ENCODE measurements around the gene ROBO1.
"Not testable (repeated sequence)": the region's sequence is repeated elsewhere in the genome, so short reads cannot be mapped to it uniquely, and the experiment has no call there.

Gene ROBO1

DNA sequence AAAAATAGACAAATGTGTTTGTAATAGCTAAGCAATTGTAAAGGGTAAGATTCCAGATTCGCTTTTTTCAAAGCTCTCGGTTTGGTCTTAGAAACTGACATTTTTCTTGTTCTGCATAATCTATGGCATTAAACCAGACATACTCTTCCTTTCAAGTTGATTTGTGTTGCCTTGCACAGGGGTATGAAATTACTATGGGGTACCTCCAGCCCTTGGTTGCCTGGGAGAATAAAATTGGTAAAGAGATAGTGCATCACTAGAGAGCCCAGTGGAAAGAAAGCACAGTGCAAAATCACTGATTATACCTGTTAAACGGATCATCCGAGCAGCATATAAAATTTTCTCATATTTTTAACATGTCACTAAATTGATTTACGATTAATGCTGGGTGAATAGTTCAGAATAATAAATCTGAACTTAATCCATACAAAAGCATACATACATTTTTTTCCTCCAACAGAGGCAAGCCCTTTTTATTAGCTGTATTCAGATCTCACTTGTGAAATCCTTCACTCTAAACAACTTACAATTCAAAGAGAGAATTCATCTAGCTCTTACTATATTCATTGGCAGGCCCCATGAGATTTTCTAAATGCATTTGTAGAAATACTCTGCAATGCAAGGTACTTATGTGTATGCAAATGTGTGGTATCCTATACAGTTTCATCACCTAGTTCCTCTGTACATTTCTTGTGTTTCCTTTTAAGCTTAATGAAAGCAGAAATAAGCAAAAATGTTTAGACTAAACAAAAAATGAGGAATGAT is 224.4 kb downstream of the ROBO1 start:
- DNase-seq: no peak

DNA sequence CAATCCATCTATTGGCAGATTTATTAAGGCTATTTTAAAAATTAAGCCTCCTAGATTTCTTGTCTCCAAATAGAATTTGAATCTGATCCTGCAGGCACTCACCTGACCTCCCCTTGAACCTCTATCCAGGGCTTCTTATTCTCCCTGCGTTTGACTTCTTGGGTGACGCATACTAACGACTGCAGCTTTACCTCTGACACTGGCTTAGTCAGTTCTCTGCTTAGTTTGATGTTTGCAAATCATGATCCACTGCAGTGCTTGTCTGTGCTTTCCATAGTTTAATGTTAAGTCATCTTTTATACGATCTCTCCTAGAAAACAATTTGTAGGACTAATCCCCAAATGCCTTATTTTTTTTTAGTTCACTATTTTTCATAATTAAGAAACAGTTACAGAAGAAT is 233.1 kb downstream of the ROBO1 start:
- DNase-seq: no peak

DNA sequence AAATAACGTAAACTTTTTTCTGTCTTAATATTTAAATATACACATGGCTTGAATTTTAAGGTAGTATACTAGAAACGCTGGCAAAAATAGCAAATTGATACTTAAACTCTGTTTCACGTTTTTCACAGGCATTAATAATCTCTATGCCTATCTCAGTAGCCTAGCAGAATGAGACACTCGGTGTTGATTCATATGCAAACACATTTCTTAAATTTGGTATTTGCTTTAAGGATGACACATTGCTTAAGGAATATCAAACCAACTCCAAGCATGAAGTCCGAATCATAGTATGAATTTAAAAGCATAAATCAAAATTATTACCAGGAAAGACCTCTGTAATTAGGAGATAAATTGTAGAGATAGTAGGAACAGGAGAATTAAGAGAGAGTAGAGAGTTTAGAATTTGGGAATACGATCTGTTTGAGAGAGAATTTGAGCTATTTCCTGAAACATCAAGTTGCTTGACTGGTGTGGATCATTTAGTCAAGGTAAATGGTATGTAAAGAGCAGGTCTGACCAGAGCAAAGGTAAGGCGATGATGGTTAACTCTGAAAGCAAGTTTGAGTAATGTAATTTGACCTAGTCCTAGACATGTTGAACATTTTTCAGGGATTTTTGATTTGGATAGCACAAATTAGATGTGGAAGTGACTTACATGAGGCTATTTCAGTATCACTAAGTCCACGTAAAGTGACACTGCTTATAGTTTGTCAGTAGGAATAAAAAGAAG is 236.1 kb downstream of the ROBO1 start:
- DNase-seq: no peak

DNA sequence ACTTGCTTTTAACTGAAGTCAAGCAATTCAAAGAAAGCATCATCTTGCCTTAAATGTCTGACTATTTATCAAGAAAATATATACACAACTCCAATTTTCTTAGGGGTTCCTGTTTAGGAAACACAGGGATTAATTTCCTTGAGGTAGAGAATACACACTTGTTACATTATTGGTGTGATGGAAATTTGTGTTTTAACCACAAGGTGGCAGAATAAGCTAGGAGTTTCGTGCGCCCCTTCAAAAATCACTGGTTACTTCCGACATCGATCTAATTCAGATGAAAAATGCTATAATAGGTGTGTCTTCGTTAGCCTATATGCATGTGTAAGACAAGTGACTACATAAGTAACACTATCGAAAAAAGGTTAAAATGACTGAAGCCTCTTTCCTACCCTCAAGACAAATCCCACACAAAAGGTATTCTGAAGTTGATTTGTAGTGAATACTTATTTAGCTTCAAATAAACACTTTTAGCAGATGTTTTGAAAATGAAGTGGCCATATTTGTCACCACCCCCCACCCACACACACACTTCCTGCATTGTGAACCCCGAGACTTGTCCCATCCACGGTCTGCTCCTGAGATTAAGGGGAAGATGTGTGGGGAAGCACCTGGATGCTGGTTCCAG is 246.5 kb downstream of the ROBO1 start:
- DNase-seq: no peak

DNA sequence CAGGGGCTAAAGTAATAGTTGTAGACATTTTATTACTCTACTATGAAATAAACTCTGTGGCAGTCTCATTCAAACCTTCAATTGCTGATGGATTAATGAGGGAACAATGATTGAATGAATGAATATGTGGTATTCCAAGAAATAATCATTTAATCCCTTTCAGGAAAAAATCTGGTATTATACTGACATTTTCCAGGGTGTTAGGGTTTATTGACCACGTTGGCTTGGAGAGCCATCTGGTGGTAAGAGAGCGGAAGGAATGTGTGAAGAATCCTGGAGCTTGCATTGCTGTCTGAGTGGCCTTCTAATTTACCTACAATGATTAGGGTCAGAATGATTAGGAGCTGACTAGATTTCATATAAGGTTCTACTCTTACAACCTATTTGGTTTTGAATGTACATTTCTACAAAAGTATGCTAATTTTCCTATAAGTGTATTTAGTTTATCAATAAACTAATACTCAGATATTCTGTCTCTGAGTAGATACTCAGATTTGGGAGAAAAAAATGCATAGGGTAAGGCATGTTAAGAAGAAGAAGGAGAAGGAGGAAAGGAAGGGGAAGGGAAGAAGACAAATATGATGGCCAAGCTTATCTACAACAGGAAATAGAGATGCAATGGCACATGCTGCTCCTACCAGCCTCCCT is 249.9 kb downstream of the ROBO1 start:
- no peak for DNase-seq

DNA sequence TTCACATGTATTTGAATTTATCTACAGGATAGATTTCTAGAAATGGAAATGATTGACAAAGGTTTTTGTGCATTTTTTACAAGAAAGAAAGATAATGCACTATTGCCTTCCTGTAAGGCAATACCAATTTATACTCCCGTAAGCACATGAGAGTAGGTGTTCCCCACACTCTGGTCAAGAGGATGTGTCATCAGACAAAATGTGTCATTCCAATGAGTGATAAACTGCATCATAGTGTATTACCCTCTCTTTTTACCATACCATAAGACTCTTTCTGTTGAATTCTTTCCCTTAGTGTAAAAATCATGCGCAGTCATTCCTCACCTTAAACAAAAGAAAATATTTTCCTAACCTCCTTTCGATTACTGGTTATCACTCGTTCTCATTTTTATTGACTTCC is 251.0 kb downstream of the ROBO1 start:
- DNase-seq: no peak

DNA sequence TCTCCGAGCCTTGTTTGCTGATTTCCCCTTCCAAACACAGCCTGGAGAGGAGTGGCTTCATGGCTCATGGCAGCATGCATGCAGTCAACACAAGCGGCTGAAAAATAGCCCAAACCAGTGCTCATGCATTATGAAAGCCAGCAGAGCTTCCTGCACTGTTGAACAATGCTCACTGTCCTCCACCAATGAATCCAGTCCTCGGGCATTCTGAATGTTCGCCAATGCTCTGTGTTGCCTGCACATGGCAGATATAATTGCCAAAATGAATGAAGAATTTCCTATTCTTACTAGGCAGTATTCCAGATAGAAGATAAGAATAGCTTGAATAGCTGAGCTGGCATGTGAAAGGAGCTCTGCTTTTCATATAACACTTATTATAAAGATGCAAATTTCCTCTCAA is 252.7 kb downstream of the ROBO1 start:
- DNase-seq: no peak

DNA sequence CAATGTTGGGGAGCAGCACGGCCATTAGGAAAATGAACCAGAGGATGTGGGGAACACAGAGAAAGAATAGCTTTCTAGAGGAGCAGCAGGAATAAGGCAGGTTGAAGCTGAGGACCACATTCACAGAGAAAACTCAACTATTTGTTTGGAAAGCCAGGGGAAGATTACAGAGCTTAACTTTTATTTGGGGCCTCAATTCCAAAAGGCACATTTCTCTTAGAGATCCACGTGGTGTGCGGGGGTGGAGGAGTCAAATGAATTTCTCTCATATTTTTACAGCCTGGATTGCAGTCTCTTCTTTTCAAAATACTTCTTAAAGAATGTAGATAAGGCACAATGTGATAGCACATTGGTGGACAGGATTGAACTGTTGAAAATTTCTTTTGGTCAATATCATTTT is 253.7 kb downstream of the ROBO1 start:
- no peak for DNase-seq

DNA sequence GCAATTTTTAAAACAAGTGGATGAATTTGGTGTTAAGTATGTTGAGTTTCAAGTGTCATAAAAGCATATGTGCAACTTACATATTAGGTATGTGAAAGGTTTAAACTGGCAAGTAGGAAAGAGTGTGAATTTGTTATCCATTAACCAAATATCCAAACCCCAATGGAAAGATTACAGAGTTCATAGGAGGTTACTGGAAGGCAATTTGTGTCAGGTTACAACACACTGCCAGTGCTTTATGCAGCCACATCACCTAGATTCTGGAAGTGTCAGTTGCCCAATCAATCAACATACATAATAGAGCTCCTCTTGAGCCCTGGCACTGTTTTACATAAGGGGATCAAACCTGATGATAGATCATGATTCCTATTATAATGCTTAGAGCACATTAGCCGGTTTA is 261.0 kb downstream of the ROBO1 start:
- no peak for DNase-seq

DNA sequence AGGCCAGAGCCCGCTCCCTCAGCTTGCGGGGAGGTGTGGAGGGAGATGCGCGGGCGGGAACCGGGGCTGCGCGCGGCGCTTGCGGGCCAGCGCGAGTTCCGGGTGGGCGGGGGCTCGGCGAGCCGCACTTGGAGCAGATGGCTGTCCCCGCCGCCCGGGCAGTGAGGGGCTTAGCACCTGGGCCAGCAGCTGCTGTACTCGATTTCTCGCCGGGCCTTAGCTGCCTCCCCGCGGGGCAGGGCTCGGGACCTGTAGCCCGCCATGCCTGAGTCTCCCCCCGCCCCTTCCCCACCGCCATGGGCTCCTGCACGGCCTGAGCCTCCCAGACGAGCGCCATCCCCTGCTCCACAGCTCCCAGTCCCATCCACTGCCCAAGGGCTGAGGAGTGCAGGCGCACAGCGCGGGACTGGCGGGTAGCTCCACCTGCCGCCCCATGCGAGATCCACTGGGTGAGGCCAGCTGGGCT is 265.5 kb downstream of the ROBO1 start:
- DNase-seq: not testable (repeated sequence)

DNA sequence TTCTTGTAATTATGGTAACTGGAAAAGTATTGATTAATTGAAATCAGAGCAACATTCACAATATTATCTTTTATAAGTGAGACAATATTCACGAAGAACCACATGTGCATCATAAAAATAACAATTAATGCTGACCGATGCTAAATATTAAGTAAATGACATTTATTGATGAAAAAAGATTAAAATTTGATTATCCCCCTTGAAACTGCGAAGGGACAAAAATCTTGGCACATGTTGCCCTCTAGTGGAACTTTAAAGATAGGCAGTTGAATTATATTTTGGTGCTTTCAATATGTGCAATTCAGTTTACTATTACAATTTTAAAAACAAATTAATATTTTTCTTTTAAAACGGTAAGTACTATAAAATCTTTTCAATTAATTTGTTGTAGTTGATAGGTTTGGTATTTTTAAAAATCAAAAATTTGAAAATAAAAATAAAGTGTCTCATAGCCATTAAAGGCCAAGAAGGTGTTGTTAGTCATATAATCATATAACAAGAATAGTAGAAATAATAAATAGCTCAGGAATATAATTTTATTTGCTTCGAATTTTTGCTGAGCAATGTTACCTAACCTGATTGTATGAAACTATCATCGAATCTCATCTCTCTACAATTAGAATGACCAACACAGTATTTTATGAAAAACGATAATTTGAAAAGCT is 270.2 kb downstream of the ROBO1 start:
- no peak for DNase-seq

DNA sequence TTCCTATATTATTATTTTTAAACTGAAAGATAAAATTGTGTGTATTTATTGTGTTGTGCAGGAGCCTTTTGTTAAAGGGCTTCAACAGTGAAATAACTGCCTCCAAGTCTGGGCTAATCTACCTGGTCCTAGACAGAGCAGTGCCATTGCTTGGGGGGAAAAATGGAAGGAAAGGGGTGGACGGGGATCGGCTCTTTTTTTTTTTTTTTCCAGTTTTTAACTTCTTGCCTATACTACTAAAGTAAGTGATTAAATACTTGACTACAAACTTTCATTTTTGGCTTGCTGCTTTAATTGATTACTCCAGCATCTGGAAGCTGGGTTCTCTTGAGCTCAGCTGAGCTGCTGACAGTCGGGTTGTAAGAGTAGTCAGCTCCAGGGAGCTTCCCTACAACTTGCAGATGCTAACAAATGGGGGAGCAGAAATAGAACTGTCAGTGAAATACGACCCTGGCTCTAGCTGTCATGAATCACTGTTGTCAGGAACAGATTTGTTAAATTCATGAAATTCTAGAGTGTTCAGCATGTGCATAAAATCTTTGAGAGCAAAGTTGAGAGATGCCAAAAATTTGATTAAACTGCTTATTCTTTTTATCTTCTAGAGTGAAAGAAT is 276.7 kb downstream of the ROBO1 start:
- no peak for DNase-seq

DNA sequence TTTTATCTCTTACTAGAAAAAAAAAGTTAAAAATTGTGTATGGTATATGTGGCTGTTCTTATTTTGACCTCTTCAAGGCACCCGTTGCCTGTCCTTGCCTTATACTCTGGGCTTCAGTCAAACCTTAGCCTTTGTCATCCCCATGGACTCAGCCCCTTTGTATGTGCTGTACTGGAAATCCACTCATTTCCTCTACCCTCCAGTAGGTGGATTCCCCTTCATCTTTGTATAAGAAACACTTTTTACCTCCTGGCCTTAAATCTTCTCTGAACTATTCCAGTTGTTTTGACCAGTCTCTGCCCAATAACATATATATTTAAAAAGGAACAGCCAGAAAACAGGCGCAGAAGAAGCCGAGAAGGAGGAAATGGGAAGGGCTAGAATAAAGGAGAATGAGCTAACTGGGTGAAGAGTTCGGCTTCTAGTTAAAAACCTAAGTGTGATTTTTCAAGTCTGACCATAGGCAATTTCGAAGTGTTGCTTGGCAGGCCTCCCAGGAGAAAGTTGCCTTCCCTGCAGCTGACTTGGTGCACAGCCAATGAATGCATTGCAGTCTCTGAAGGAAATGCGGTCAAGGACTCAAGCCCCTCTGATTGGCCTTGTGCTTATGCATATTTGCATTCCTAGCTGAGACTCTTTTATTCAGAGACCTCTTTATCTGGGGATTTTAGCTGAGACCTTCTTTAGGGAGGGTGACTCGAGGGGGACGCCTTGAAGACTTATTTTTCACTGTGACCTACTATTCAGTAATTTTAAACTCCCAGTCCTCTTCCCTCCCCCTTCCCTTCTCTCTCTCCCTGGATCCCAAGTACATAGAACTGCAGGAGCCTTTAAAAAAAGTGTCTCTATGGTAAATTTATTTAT is 277.4 kb downstream of the ROBO1 start:
- no peak for DNase-seq

DNA sequence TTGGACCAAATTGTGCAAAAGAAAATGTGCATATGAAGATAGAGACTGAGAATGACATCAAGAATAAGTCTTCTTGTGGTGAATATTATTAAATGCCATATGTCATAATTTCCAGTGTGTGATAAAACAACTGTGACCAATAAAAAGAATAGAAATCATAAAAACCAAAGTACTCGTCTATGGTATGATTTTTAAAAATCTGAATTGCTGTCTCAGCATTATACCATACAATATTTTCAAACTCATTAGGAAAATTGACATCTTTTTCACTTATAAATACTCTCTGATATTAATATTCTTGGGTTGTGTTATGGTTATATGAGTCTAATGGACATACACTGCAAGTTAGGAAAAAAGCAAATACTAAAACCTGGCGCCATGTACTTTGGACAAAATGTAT is 279.4 kb downstream of the ROBO1 start:
- DNase-seq: no peak

DNA sequence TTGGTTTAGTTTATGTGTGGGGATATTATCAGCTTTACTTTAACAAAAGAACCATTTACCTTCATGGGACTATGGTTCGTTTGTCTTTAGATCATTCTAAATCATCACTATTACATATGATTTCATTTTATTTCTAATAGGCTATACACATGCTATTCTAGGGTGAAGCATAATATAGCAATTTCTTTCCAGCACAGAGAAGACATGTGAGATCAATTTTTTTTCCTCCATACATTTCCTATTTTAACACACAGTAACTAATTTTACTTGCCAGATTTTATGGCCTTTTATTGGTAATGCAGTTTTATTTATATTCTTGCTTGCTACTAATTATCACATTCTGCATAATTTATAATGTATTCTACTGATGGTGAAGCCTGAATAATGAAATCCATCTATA is 287.1 kb downstream of the ROBO1 start:
- no peak for DNase-seq

DNA sequence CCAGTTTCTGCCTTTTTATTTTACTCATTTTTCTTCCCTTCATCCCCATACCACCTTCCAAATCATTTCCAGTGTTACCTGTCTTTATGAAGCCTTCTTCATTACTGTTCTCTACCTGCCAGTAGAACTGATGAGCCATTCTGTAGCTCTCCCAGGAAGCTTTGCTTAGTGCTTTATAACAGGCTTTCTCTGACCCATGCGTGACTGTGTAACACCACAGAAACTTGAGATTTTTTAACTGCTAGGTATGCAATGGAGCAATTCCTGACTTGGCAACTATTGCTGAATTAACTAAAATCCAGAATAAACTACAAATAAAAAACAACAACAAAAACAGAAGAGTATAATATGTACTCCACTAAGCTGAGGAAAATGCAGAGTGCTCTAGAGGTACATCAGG is 289.2 kb downstream of the ROBO1 start:
- DNase-seq: no peak

DNA sequence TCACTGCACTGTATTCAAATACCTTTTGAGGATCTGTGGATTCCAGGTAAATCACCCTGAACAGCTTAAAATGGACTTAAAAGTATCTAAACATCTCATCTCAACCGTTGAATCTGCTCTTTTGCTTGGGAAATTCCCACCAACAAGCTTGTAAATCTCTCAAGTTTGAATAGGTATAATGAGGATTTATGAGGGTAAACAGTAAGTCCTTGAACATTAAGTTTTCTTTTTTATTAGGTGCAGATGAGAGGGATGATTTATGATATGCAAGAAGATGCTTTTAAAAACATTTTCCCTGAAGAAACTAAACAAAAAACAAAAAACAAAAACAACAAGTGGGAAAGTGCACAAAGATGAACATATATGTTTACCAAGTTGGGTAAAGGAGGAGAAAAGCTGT is 290.6 kb downstream of the ROBO1 start:
- DNase-seq: no peak

DNA sequence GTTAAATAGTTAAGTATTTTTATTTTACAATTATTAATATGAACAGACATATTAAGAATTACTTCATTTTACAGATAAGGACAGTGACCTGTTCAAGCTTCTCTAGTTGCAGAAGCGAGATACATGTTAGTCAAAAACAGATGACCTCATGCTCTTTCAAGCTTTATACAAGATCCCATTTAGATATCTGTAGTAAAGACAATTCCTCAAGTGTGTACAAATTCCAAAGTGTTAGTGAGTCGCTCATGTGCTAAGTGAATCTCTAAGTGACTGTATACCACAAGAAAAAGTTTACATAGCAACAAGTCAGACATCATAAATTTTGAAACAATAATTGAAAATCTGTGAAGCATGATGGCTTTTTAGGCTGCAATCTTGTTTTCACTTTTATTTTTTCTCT is 293.8 kb downstream of the ROBO1 start:
- no peak for DNase-seq

DNA sequence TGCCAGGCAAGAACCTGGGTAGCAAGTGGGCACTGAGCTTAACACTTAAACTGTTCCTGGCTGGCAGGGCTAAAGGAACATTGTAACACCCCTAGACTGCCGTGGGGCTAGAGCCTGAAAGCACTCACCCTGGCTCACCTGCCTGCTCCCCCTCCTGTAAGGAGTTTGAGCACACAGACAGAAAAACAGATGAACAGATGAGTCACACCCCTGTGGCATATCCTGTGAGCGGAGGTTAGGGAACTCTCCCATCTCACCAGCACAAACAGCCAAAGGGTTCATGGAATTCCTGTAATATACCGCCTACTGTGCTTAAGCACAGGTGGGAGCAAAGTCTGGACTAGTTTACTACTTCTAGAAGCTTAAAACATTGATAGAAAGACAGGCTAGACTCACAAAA is 300.1 kb downstream of the ROBO1 start:
- no peak for DNase-seq

DNA sequence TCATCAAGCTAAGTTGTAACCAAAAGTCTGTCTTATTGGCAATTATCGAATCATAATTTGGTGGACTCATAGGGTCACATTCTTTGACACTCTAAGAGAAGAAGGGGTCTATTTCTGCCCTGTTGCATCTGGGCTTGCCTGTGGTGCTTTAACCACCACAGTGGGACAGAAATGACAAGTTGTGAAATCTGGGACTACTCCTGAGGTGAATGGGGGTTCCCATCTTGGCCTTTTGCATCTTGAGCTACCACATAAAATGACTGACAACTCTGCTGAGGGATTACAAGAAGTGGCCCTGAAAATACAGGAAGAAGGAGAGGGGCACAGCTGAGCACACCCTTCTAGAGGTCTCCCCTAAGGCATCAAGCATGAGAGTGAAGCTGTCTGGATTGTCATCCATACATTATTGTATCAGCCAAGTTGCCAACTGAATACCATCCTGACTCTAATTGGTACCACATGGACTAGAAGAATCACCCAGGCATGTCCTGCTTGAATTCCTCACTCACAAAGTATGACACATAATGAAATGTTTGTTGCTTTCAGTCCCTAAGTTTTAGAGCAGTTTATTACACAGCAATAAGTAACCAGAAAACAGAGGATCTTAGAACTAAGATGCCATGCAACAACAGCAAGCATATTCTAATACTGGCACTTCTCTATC is 306.5 kb downstream of the ROBO1 start:
- DNase-seq: no peak

DNA sequence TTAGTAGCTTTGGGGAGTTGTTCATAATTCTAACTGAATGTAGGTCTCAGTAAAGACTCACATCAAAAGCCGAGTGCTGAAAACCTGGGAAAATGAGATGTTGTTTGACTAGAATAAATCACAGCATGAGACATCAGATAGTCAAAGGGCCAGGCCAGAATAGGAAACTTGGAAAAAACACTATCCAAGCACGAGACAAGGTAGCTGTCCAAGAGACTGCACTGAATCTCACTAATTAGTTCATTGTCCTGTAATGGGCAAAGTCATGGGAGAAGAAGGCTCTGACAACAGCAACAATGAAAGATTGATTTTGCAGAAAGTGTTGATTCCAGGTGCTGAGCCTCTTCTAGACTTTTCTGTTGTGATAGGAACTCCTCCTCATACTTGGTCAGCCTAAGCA is 314.2 kb downstream of the ROBO1 start:
- DNase-seq: no peak

All from NCI-H2029 (cell line).